NCI-H510A (cell line): ENCODE measurements around the gene ABHD6.
"Not testable (repeated sequence)": the region's sequence is repeated elsewhere in the genome, so short reads cannot be mapped to it uniquely, and the experiment has no call there.

Experiments
- DNase-seq: peaks from one replicate; lab custom pipeline; 2025; lab: John Stamatoyannopoulos, UW

ABHD6 gene

GRCh38 chr3:58209933-58210332, 27.7 kb upstream of the ABHD6 start:
- no peak for DNase-seq

GRCh38 chr3:58210761-58211460, 26.7 kb upstream of the ABHD6 start, which contains the start of gene DNASE1L3:
TSS of gene DNASE1L3 (minus strand) at chr3:58210972. CDS start at chr3:58210906, 66 bp downstream.
- no peak for DNase-seq

- no peak for DNase-seq
Observed at GRCh38 chr3:58214484-58215316, 22.9 kb upstream of the ABHD6 start.

GRCh38 chr3:58215317-58216025, 22.1 kb upstream of the ABHD6 start:
- no peak for DNase-seq

- no peak for DNase-seq
Observed at GRCh38 chr3:58216496-58217195, 20.9 kb upstream of the ABHD6 start.

GRCh38 chr3:58217209-58217811, 20.3 kb upstream of the ABHD6 start:
- DNase-seq: no peak

GRCh38 chr3:58218904-58219303, 18.7 kb upstream of the ABHD6 start:
- DNase-seq: no peak

- no peak for DNase-seq
Observed at GRCh38 chr3:58222161-58222724, 15.3 kb upstream of the ABHD6 start.

- no peak for DNase-seq
Observed at GRCh38 chr3:58223855-58224254, 13.7 kb upstream of the ABHD6 start.

GRCh38 chr3:58227933-58228332, 9.7 kb upstream of the ABHD6 start:
- DNase-seq: not testable (repeated sequence)

- DNase-seq: no peak
Observed at GRCh38 chr3:58230876-58231552, 6.6 kb upstream of the ABHD6 start.

- DNase-seq: no peak
Observed at GRCh38 chr3:58231666-58232065, 5.9 kb upstream of the ABHD6 start.

GRCh38 chr3:58234516-58234931, 3.1 kb upstream of the ABHD6 start:
- DNase-seq: no peak

- no peak for DNase-seq
Observed at GRCh38 chr3:58235970-58236369, 1.6 kb upstream of the ABHD6 start.

GRCh38 chr3:58236527-58237237, 910 bp upstream of the ABHD6 start:
- no peak for DNase-seq

- DNase-seq: no peak
Observed at GRCh38 chr3:58237941-58238681, 519 bp downstream of the ABHD6 start.

GRCh38 chr3:58238830-58239229, 1.2 kb downstream of the ABHD6 start:
- no peak for DNase-seq

- no peak for DNase-seq
Observed at GRCh38 chr3:58241306-58242044, 3.9 kb downstream of the ABHD6 start.

- DNase-seq: no peak
Observed at GRCh38 chr3:58242340-58242739, 4.7 kb downstream of the ABHD6 start.
